Erythroblast (primary cell): Measurements from ENCODE around the gene EFNB3.

Experiments used
- DNase-seq, 2 experiments: peaks; one replicate each; lab custom pipeline; 2025; lab: John Stamatoyannopoulos, UW
- GATA1 ChIP-seq: IDR thresholded peaks from 2 replicates; pipeline ENCODE4 v1.6.1; 2011; ENCODE audit warnings: low read depth, mild to moderate bottlenecking, control low read depth, low read length, moderate library complexity
- POLR2A ChIP-seq: IDR thresholded peaks from 2 replicates; pipeline ENCODE4 v1.6.1; 2011; ENCODE audit warnings: mild to moderate bottlenecking, low read length

Gene EFNB3

GRCh38 chr17:7707446-7707845 is 2.4 kb downstream of the EFNB3 start:
- TF ChIP-seq POLR2A: no peak
- no peak for TF ChIP-seq GATA1
- no peak for DNase-seq

DNA sequence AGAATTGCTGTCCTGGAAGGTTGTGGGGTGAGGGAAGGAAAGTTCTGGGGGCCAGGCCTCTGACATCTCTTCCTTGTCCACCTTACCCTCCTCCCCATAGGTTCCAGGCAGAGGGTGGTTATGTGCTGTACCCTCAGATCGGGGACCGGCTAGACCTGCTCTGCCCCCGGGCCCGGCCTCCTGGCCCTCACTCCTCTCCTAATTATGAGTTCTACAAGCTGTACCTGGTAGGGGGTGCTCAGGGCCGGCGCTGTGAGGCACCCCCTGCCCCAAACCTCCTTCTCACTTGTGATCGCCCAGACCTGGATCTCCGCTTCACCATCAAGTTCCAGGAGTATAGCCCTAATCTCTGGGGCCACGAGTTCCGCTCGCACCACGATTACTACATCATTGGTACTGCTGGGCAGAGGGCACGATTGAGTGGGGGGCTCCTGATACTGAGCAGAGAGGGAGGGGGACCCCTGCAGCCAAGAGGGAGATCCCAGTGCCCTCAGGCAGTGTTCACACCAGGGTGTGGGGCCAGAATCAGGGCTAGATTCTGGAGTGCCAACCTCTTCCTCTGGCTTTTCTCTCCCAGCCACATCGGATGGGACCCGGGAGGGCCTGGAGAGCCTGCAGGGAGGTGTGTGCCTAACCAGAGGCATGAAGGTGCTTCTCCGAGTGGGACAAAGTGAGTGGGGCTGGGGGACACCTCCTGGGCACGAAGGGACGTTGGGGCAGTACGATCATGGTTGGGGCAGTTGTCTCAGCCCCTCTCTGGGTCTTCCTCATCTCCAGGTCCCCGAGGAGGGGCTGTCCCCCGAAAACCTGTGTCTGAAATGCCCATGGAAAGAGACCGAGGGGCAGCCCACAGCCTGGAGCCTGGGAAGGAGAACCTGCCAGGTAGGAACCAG is 3.1 kb downstream of the EFNB3 start:
- TF ChIP-seq GATA1 (no peak), POLR2A (no peak)
- DNase-seq: no peak

GRCh38 chr17:7709031-7709430 is 4.0 kb downstream of the EFNB3 start:
- no peak for TF ChIP-seq GATA1
- TF ChIP-seq POLR2A: no peak

DNA sequence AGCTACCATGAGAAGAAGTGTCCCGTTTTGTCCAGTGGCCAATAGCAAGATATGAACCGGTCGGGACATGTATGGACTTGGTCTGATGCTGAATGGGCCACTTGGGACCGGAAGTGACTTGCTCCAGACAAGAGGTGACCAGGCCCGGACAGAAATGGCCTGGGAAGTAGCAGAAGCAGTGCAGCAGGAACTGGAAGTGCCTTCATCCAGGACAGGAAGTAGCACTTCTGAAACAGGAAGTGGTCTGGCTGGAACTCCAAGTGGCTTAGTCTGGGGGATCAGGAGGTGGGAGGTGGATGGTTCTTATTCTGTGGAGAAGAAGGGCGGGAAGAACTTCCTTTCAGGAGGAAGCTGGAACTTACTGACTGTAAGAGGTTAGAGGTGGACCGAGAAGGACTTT is 5.3 kb downstream of the EFNB3 start:
- TF ChIP-seq POLR2A (no peak), GATA1 (no peak)
- no peak for DNase-seq

More at GRCh38 chr17:7709031-7709430, 4.0 kb downstream of the EFNB3 start:
- no peak for DNase-seq

GRCh38 chr17:7711051-7711755 is 6.2 kb downstream of the EFNB3 start:
- TF ChIP-seq GATA1 (no peak), POLR2A (no peak)
- no peak for DNase-seq

GRCh38 chr17:7712111-7712771 is 7.2 kb downstream of the EFNB3 start:
- no peak for DNase-seq
- TF ChIP-seq POLR2A (no peak), GATA1 (no peak)

DNA sequence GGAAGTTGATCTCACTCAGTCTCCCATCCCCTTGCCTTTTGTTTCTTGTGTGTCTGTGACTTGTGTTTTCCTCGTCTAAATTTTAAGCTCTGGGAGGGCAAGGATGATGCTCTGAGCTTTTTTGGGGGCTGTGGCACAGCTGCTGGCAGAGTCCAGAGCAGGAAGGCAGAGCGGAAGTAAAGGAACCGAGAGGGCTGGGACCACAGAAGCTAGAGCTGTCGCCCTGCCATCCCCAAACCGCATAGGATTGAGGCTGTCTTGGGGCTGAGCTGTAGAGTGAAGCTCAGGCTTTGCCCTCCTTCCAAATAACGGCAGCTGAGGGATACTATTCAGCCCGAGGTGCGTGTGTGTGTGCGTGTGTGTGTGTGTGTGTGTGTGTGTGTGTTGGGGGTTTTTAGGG is 8.8 kb downstream of the EFNB3 start:
- no peak for DNase-seq

GRCh38 chr17:7714721-7715594 is 10.0 kb downstream of the EFNB3 start:
- no peak for DNase-seq
- no peak for TF ChIP-seq GATA1
- TF ChIP-seq POLR2A: no peak

More for the DNA sequence above, 8.8 kb downstream of the EFNB3 start:
- TF ChIP-seq POLR2A (no peak), GATA1 (no peak)

- TF ChIP-seq GATA1 (no peak), POLR2A (no peak)
- no peak for DNase-seq
Observed at GRCh38 chr17:7715936-7716886, 11.2 kb downstream of the EFNB3 start.

DNA sequence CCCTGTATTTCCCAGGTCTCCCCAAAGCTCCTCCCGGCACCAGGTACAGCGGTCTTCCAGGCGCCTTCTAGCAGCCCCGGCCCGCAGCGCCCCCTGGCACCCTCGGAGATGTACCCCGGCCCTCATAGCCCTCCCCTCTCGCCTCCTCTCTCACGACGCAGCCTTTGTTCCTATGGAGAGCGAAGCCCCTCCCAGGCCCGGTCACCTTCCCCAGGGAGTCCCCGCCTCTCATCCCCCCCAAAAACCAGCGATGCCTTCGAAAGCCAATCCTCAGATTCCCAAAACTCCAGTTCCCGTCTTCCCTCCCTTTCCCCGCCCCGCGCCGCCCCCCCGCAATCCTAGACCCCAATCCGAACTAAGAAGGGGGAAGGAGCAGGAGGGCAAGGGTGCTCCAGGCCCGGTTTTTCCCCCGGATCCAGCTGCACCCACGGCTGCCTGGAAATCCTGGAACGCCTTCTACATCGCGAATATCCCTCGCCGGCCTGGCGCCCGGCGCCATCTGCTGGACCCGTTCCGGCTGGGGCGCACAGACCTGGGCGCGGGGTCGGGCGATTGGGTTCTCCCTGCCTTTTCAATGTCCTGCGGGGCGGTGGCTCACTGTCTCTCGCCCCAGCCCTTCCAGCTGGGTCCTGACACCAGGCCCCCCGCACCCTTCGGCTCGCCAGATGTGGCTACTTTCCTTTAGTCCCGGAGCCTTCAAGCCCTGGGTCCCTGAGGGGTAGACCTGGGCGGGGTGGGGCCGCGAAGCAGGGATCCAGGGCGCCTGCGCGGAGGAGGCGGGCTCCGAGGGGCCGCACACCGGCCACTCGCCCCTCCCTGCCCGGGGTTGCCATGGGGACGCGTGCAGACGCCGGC is 12.1 kb downstream of the EFNB3 start, which contains the start of gene DNAH2:
DNAH2 (plus strand) TSS at position 844 of the 855 bp plus-strand sequence. CDS start 1,991 bp downstream, outside the sequence.
- TF ChIP-seq GATA1: no peak
- no peak for TF ChIP-seq POLR2A
- peak; percentile 45 to 46 for DNase-seq

- DNase-seq: no peak
Observed at GRCh38 chr17:7717756-7718350, 12.9 kb downstream of the EFNB3 start.

More at GRCh38 chr17:7717756-7718350, 12.9 kb downstream of the EFNB3 start:
- no peak for TF ChIP-seq POLR2A
- TF ChIP-seq GATA1: no peak
